H1 (cell line): Measurements from ENCODE around the gene CNDP1. TPM values are rescaled to one million over a fixed set of nuclear protein-coding genes. Genes with fewer than 3 reads are reported as not detected.
A peak's percentile ranks its signal among the peaks of the same experiment; 100 is the strongest.

Experiments used
- EGR1 ChIP-seq: IDR thresholded peaks from 2 replicates; pipeline ENCODE4 v1.6.1; 2011; ENCODE audit warnings: low read depth, low read length, borderline replicate concordance
- KDM4A ChIP-seq: IDR thresholded peaks from one replicate; pipeline ENCODE4 v1.7.1; 2012; ENCODE audit warnings: low read depth, mild to moderate bottlenecking, moderate library complexity, low read length, inconsistent platforms; ENCODE audit not compliant: severe bottlenecking
- PHF8 ChIP-seq: fragments of 200-600 bp; sonication (generic); conservative IDR thresholded peaks from 2 replicates; pipeline ENCODE4 v1.7.1; 2012; ENCODE audit warnings: low read depth, mild to moderate bottlenecking, inconsistent platforms, low read length, moderate library complexity
- RAD21 ChIP-seq, 2 experiments: IDR thresholded peaks in 1 of 2; conservative IDR thresholded peaks in 1 of 2; 2 replicates each; pipeline ENCODE4 v1.6.1; 2011; ENCODE audit warnings: low read depth in 2 of 2, low read length in 2 of 2, improper control_type of control experiment in 1 of 2, inconsistent platforms in 1 of 2, mild to moderate bottlenecking in 1 of 2, moderate library complexity in 1 of 2
- polyA plus RNA-seq, 7 experiments: library from polyadenylated mRNA; depleted of rRNA in 3 of 7; stranded (reverse) in 5 of 7; unstranded in 2 of 7; fragments of >200 nt in 5 of 7; fragments of 200-250 nt in 2 of 7; gene quantifications; 1 replicate in 5 of 7; 2 replicates in 1 of 7; 4 replicates in 1 of 7; pipeline versions ENCODE4 v1.2.1 to v1.2.3, GENCODE V29; 2011 to 2013; ENCODE audit warnings: missing spikeins in 2 of 7, mixed read lengths in 2 of 7
- total RNA-seq: library from RNA; stranded (reverse); fragmentation: NEBNext Ultra II Directional; extraction: Animal tissue kit (Norgen Biotek cat#: 25700); gene quantifications from 2 replicates; pipeline ENCODE4 v1.2.1, GENCODE V29; 2021

CNDP1 gene
- total and polyA plus RNA-seq, 2 of the 8 experiments (the other 6 are each of a cell fraction or from before 2014, with no cell fraction given) = 0.09 TPM; not detected in 1

- TF ChIP-seq EGR1 (no peak), KDM4A (peak; percentile 98), PHF8 (peak; percentile 51), RAD21 (IDR thresholded peaks at IDR 0.05 in 1 of 2, conservative IDR thresholded peaks at IDR 0.05 in 1 of 2; ENCODE audit: low read depth in 2 of 2, low read length in 2 of 2) (0 out of 4 replicates have a peak, but pooled peaks of 1 of the 2 experiments have one; percentile 0)
Observed at GRCh38 chr18:74598350-74599001, 64.2 kb downstream of the CNDP1 start (continued).
